Measurements from ENCODE around the gene IL22RA2. TPM values are rescaled to one million over a fixed set of nuclear protein-coding genes. Genes with fewer than 3 reads are reported as not detected.

The IL22RA2 gene
- total and polyA plus RNA-seq, 9 of the 15 experiments (the other 6 are each of a cell fraction or from before 2014, with no cell fraction given), result 0.03 TPM; not detected in 8

- TF ChIP-seq, protein P1, sequence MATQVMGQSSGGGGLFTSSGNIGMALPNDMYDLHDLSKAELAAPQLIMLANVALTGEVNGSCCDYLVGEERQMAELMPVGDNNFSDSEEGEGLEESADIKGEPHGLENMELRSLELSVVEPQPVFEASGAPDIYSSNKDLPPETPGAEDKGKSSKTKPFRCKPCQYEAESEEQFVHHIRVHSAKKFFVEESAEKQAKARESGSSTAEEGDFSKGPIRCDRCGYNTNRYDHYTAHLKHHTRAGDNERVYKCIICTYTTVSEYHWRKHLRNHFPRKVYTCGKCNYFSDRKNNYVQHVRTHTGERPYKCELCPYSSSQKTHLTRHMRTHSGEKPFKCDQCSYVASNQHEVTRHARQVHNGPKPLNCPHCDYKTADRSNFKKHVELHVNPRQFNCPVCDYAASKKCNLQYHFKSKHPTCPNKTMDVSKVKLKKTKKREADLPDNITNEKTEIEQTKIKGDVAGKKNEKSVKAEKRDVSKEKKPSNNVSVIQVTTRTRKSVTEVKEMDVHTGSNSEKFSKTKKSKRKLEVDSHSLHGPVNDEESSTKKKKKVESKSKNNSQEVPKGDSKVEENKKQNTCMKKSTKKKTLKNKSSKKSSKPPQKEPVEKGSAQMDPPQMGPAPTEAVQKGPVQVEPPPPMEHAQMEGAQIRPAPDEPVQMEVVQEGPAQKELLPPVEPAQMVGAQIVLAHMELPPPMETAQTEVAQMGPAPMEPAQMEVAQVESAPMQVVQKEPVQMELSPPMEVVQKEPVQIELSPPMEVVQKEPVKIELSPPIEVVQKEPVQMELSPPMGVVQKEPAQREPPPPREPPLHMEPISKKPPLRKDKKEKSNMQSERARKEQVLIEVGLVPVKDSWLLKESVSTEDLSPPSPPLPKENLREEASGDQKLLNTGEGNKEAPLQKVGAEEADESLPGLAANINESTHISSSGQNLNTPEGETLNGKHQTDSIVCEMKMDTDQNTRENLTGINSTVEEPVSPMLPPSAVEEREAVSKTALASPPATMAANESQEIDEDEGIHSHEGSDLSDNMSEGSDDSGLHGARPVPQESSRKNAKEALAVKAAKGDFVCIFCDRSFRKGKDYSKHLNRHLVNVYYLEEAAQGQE (IDR thresholded peaks at IDR 0.05; ENCODE audit: borderline replicate concordance), result peak; percentile 87
- TF ChIP-seq, protein P1 (CRISPR knock-in tag; IDR thresholded peaks at IDR 0.05; ENCODE audit: low read depth), result no peak
- TF ChIP-seq, protein P2, sequence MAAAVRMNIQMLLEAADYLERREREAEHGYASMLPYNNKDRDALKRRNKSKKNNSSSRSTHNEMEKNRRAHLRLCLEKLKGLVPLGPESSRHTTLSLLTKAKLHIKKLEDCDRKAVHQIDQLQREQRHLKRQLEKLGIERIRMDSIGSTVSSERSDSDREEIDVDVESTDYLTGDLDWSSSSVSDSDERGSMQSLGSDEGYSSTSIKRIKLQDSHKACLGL (CRISPR knock-in tag; IDR thresholded peaks at IDR 0.05; ENCODE audit: borderline replicate concordance, poor library complexity, severe bottlenecking), result no peak
- TF ChIP-seq ZNF280B (CRISPR knock-in tag; IDR thresholded peaks at IDR 0.05) (no peak), ATF4 (CRISPR knock-in tag; IDR thresholded peaks at IDR 0.05) (no peak), RBFOX2 (IDR thresholded peaks at IDR 0.05; ENCODE audit: low read depth, low read length) (no peak), KAT2B (IDR thresholded peaks at IDR 0.05; ENCODE audit: low read depth, low read length) (no peak), SAFB2 (IDR thresholded peaks at IDR 0.05; ENCODE audit: borderline replicate concordance, low read depth, low read length, severe bottlenecking) (no peak), TRIM24 (IDR thresholded peaks at IDR 0.05) (no peak), DPF2 (IDR thresholded peaks at IDR 0.05) (no peak), USF1 (CRISPR knock-in tag; IDR thresholded peaks at IDR 0.05) (no peak), MCM3 (IDR thresholded peaks at IDR 0.05) (no peak), DDX20 (tag; IDR thresholded peaks at IDR 0.05; ENCODE audit: low read depth) (no peak), ZNF695 (CRISPR knock-in tag; IDR thresholded peaks at IDR 0.05) (no peak), CC2D1A (IDR thresholded peaks at IDR 0.05) (peak; percentile 55; the same call in 1 of the 2 replicates), ELF4 (CRISPR knock-in tag; IDR thresholded peaks at IDR 0.05) (no peak), ZNF589 (CRISPR knock-in tag; IDR thresholded peaks at IDR 0.05; ENCODE audit: low read depth) (no peak), RB1 (IDR thresholded peaks at IDR 0.05; ENCODE audit: low read depth) (no peak)
Observed at GRCh38 chr6:137094411-137095008, 78.9 kb downstream of the IL22RA2 start (continued).

Data from K562 (cell line).